ENCODE measurements around the gene PRRX2. TPM values are rescaled to one million over a fixed set of nuclear protein-coding genes. Genes with fewer than 3 reads are reported as not detected.

The PRRX2 gene
- total and polyA plus RNA-seq, 2 experiments from 2014 or later: 5.8 to 8.3 TPM

DNA sequence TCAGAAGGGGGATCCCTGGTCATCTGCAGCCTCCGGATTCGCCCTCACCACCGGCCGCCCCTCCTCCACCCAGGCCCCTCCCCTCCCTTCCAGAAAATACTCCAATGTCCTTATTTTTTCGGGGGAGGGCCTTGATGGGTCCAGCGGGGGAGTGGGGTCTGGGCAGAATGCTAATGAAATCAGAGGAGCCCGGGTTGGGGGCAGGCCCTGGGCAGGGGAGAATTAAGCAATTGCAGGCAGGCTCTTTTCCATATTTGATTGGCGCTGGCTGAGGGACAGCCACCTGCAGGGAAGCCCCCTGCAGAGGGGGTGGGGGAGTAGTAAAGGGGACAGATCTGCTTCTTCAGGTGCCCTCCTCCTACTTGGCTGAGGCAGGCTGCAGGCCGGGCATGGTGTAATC, 21.3 kb downstream of the PRRX2 start (continued):
- TF ChIP-seq, protein P1, sequence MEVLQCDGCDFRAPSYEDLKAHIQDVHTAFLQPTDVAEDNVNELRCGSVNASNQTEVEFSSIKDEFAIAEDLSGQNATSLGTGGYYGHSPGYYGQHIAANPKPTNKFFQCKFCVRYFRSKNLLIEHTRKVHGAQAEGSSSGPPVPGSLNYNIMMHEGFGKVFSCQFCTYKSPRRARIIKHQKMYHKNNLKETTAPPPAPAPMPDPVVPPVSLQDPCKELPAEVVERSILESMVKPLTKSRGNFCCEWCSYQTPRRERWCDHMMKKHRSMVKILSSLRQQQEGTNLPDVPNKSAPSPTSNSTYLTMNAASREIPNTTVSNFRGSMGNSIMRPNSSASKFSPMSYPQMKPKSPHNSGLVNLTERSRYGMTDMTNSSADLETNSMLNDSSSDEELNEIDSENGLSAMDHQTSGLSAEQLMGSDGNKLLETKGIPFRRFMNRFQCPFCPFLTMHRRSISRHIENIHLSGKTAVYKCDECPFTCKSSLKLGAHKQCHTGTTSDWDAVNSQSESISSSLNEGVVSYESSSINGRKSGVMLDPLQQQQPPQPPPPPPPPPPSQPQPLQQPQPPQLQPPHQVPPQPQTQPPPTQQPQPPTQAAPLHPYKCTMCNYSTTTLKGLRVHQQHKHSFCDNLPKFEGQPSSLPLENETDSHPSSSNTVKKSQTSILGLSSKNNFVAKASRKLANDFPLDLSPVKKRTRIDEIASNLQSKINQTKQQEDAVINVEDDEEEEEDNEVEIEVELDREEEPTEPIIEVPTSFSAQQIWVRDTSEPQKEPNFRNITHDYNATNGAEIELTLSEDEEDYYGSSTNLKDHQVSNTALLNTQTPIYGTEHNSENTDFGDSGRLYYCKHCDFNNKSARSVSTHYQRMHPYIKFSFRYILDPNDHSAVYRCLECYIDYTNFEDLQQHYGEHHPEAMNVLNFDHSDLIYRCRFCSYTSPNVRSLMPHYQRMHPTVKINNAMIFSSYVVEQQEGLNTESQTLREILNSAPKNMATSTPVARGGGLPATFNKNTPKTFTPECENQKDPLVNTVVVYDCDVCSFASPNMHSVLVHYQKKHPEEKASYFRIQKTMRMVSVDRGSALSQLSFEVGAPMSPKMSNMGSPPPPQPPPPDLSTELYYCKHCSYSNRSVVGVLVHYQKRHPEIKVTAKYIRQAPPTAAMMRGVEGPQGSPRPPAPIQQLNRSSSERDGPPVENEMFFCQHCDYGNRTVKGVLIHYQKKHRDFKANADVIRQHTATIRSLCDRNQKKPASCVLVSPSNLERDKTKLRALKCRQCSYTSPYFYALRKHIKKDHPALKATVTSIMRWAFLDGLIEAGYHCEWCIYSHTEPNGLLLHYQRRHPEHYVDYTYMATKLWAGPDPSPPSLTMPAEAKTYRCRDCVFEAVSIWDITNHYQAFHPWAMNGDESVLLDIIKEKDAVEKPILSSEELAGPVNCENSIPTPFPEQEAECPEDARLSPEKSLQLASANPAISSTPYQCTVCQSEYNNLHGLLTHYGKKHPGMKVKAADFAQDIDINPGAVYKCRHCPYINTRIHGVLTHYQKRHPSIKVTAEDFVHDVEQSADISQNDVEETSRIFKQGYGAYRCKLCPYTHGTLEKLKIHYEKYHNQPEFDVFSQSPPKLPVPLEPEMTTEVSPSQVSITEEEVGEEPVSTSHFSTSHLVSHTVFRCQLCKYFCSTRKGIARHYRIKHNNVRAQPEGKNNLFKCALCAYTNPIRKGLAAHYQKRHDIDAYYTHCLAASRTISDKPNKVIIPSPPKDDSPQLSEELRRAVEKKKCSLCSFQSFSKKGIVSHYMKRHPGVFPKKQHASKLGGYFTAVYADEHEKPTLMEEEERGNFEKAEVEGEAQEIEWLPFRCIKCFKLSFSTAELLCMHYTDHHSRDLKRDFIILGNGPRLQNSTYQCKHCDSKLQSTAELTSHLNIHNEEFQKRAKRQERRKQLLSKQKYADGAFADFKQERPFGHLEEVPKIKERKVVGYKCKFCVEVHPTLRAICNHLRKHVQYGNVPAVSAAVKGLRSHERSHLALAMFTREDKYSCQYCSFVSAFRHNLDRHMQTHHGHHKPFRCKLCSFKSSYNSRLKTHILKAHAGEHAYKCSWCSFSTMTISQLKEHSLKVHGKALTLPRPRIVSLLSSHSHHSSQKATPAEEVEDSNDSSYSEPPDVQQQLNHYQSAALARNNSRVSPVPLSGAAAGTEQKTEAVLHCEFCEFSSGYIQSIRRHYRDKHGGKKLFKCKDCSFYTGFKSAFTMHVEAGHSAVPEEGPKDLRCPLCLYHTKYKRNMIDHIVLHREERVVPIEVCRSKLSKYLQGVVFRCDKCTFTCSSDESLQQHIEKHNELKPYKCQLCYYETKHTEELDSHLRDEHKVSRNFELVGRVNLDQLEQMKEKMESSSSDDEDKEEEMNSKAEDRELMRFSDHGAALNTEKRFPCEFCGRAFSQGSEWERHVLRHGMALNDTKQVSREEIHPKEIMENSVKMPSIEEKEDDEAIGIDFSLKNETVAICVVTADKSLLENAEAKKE (CRISPR knock-in tag; IDR thresholded peaks at IDR 0.05): no peak
- no peak for TF ChIP-seq POLR2AphosphoS5 (IDR thresholded peaks at IDR 0.05; ENCODE audit: low read depth)
- TF ChIP-seq, protein P2, sequence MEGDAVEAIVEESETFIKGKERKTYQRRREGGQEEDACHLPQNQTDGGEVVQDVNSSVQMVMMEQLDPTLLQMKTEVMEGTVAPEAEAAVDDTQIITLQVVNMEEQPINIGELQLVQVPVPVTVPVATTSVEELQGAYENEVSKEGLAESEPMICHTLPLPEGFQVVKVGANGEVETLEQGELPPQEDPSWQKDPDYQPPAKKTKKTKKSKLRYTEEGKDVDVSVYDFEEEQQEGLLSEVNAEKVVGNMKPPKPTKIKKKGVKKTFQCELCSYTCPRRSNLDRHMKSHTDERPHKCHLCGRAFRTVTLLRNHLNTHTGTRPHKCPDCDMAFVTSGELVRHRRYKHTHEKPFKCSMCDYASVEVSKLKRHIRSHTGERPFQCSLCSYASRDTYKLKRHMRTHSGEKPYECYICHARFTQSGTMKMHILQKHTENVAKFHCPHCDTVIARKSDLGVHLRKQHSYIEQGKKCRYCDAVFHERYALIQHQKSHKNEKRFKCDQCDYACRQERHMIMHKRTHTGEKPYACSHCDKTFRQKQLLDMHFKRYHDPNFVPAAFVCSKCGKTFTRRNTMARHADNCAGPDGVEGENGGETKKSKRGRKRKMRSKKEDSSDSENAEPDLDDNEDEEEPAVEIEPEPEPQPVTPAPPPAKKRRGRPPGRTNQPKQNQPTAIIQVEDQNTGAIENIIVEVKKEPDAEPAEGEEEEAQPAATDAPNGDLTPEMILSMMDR (conservative IDR thresholded peaks at IDR 0.05; ENCODE audit: low read depth in 2 of 2): no peak
- no peak for TF ChIP-seq NANOG (IDR thresholded peaks at IDR 0.05; ENCODE audit: borderline replicate concordance)
- no peak for TF ChIP-seq JUNB (IDR thresholded peaks at IDR 0.05; ENCODE audit: unreplicated experiment)
- TF ChIP-seq EZH2phosphoT487 (IDR thresholded peaks at IDR 0.05; ENCODE audit: unreplicated experiment): no peak

DNA sequence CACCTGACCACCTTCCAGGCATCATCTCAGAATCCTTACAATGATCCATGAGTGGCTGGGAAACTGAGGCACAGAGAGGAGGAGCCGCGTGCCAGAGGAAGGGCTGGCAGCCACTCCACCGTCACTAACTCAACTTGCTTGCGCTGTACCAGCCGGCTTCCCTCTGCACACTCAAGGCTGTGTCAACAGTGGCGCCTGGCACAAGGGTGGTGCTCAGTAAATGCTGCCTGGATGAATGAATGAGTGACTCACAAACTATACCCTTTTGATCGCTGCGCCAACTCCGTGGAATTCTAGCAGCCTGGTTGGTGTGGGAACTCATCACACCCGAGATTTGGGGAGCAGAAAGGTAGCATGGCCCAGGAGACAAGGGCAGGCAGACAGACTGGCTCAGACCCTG, 21.9 kb downstream of the PRRX2 start:
- no peaks in the 10 kb centered on the region; the same call in 2 of the 3 replicates for H3K9me3 Mint-ChIP-seq
- no peaks in the 10 kb centered on the region for H3K79me2 ChIP-seq (replicated peaks; ENCODE audit: insufficient read depth)
- no peaks in the 10 kb centered on the region for H3K9me2 ChIP-seq (ENCODE audit: insufficient read depth)
- H3K27me3 Mint-ChIP-seq (ENCODE audit: insufficient read depth, low read depth, poor library complexity): peaks cover 7% of the 10 kb centered on the region
- no peak overlapping the region for H2AFZ ChIP-seq
- H3K27ac ChIP-seq (ENCODE audit: low read depth): no peak overlapping the region
- no peaks in the 10 kb centered on the region for H3K27me3 ChIP-seq (ENCODE audit: insufficient read depth)
- H3K4me1 Mint-ChIP-seq: peaks cover 7% of the 10 kb centered on the region
- H3K4me3 Mint-ChIP-seq: no peak overlapping the region
- DNase-seq (ENCODE audit: low spot score) (no peak), ATAC-seq (no peak)
- H3K4me1 ChIP-seq (ENCODE audit: insufficient read depth): no peaks in the 10 kb centered on the region
- no peaks in the 10 kb centered on the region for H3K36me3 ChIP-seq (ENCODE audit: insufficient read depth)
- no peak overlapping the region for H3K27ac Mint-ChIP-seq
- no peaks in the 10 kb centered on the region for H3F3A ChIP-seq (replicated peaks; ENCODE audit: low read depth)
- no peak overlapping the region for H3K4me2 ChIP-seq
- no peak overlapping the region for H3K4me3 ChIP-seq
- H4K20me1 ChIP-seq (replicated peaks; ENCODE audit: insufficient read depth): no peaks in the 10 kb centered on the region
- no peaks in the 10 kb centered on the region for H3K36me3 Mint-ChIP-seq (ENCODE audit: low read depth)
- TF ChIP-seq, protein P2 (conservative IDR thresholded peaks at IDR 0.05; ENCODE audit: low read depth in 2 of 2): no peak
- no peak for TF ChIP-seq CREB1 (CRISPR knock-in tag; IDR thresholded peaks at IDR 0.05; ENCODE audit: low read depth)
- no peak for TF ChIP-seq STAT1 (IDR thresholded peaks at IDR 0.05; ENCODE audit: unreplicated experiment)
- no peak for TF ChIP-seq ZNF114 (CRISPR knock-in tag; IDR thresholded peaks at IDR 0.05)
- TF ChIP-seq, protein P3, sequence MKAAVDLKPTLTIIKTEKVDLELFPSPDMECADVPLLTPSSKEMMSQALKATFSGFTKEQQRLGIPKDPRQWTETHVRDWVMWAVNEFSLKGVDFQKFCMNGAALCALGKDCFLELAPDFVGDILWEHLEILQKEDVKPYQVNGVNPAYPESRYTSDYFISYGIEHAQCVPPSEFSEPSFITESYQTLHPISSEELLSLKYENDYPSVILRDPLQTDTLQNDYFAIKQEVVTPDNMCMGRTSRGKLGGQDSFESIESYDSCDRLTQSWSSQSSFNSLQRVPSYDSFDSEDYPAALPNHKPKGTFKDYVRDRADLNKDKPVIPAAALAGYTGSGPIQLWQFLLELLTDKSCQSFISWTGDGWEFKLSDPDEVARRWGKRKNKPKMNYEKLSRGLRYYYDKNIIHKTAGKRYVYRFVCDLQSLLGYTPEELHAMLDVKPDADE (IDR thresholded peaks at IDR 0.05): no peak
- no peak for TF ChIP-seq ZNF331 (CRISPR knock-in tag; IDR thresholded peaks at IDR 0.05; ENCODE audit: low read depth)
- no peak for TF ChIP-seq JUNB (IDR thresholded peaks at IDR 0.05; ENCODE audit: unreplicated experiment)
- no peak for TF ChIP-seq EZH2phosphoT487 (IDR thresholded peaks at IDR 0.05; ENCODE audit: unreplicated experiment)
- TF ChIP-seq EZH2 (IDR thresholded peaks at IDR 0.05; ENCODE audit: low read depth, unreplicated experiment): no peak
- no peak for TF ChIP-seq NANOG (IDR thresholded peaks at IDR 0.05; ENCODE audit: borderline replicate concordance)
- no peak for TF ChIP-seq POLR2AphosphoS5 (IDR thresholded peaks at IDR 0.05; ENCODE audit: low read depth)

Data from GM23338 (cell line).